ENCODE data around the gene GALNT2. TPM values are rescaled to one million over a fixed set of nuclear protein-coding genes. Genes with fewer than 3 reads are reported as not detected.

The GALNT2 gene
- total RNA-seq, 1 donor from 2014 or later = 72.2 TPM

DNA sequence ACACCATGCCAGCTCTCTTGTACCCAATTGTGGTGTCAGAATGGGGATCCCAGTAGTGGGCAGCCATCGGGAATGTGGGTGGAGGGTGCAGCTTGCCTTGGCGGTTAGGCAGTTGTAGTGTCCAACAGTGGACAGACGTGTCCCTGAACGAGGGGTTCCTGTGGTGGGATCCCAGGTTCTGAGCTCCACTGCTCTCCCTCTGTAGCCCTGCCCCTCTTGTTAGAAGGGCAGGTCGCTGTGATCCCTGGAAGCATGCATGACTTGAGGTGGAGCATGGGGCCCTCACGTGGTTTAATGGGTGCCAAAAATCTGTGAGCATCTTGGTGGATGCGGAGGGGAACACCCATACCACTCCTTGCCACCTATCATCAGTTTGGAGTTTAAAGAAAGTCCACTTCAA is 4.3 kb downstream of the GALNT2 start:
- DNase-seq (ENCODE audit: low spot score) = no peak

DNA sequence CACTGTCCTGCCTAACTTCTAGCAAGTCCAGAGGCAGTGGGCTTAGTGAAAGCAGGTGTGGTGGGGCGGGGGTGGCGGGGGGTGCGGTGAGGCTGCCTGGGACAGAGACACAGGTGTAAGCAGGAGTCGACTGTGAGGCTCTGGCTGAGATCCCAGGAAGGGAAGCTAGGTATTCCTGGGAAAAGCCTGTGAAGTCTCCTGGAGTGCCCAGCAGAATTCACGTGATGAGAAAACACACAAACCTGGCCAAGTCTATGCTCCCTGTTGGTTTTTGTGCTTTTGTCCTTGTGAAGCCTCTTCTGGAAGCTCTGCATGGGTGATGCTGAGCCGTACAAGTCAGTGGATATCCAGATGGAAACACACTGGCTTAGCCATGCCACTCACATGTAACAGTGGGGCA is 5.3 kb downstream of the GALNT2 start:
- DNase-seq (ENCODE audit: low spot score) = no peak

DNA sequence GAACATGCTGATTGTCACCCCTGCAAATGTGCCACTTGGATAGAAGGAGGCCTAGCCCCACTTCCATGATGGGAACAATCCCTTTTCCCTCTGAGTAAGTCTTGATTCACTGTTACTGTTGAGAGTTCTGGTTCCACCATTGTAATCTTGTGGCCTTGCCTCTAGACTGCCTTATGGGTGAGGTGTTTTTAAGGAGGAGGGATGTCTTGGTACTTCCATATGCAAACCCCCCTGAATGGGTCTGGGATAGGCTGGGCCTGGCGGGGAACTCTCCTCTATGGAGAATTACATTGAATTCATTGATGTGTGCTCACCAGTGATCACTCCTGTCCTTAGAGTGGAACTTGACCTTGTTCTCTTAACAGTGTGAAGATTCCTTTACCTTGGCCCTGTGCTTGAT is 5.8 kb downstream of the GALNT2 start:
- no peak for DNase-seq (ENCODE audit: low spot score)

DNA sequence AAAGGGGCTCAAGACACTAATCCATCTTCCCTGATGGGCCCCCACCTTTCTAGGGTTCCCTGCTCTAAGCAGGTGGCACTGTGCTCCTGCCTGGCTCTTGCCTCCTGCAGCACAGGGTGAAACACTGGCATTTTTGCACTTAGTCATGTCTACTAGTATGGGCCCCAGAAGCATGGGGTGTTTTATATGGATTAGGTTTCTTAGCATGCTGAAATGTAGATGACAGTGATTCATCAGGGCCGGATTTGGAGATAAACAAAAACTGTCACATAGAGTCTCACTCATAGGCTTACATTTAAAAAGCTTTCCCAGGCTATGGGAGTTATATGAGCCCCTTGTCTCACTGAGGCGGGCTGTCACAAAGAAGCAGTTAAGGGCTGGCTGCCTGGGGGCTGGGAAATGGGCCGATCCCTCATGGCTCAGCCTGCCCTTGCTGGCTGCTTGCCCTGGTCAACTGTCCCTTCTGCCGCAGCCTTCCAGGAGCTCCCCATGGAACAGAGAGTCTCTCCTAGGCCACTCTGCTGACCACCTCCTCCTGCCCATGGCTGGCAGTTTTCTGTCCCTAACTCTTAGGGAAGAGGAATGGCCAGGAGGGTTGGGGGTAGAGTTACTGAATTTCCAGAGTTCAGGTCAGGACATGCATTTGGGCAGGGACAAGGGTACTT is 6.5 kb downstream of the GALNT2 start:
- no peak for DNase-seq (ENCODE audit: low spot score)

DNA sequence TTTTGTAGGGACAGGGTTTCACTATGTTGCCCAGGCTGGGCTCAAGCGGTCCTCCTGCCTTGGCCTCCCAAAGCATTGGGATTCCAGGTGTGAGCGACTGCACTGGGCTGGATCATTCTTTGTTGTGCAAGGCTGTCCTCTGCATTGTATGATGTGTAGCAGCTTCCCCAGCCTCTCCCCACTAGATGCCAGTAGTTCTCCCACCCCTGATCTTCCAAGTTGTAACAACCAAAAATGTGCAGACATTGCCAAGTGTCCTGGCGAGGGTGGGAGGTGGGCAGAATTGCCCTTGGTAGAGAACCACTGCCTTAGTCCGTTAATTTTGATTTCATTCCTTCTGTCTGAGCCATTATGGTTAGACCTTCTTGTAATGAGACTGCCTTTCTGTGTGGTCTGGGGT is 7.2 kb downstream of the GALNT2 start:
- no peak for DNase-seq (ENCODE audit: low spot score)

DNA sequence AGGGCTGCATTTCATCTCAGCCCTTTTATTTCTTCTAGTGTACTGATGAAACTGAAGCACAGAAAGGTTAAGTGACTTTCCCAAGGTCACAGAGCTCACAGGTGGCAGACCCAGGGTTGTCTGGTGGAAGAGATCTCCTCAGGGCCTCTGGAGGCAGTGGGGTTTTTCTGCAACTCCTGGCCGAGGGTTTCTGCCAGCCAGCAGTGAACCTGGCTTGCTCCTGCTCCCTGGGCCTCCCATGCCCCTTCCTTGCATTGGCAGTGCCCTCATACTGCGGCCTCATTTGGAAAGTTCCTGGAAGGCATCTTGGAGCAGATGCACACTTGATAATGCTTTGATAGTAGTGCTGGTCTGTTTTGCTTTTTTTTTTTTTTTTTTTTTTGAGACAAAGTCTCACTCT is 7.7 kb downstream of the GALNT2 start:
- no peak for DNase-seq (ENCODE audit: low spot score)

DNA sequence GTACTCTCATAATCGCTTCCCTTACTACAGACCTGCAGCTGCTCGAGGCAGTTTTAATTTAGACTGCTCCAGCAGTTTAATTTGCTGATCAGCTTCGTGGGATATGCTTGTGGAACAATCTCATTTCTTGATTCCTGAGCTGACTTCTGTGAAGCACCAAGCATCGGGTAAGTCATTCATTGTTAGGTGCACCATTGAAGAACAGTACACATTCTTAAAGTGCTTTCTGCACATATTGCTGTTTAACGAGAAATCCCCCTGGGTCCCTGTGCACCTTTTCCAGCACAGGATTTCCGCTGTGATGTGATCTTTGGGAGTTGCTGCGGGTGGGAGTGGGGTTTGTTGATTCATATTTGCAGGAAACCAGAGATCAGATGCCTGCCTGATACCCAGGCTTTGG is 9.1 kb downstream of the GALNT2 start:
- no peak for DNase-seq (ENCODE audit: low spot score)

DNA sequence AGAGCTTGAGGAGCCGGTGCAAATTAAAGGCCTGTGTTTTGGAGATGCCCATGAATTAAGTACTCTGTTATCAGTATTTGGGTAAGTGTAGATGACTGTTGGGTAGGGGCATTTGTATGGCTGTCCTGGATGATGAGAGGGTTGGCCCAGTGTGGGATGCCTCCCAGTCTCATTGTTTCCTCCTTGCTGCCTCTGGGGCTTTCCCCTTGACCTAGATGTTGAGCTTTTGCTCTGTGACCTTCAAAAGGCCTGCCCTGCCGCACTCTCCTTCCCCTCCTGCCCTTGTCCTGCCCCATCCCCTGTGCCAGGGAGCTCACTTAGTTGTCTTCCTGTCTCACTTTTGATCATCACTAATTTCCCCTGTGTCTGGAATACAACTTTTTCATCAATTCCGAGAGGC is 10.0 kb downstream of the GALNT2 start:
- no peak for DNase-seq (ENCODE audit: low spot score)

DNA sequence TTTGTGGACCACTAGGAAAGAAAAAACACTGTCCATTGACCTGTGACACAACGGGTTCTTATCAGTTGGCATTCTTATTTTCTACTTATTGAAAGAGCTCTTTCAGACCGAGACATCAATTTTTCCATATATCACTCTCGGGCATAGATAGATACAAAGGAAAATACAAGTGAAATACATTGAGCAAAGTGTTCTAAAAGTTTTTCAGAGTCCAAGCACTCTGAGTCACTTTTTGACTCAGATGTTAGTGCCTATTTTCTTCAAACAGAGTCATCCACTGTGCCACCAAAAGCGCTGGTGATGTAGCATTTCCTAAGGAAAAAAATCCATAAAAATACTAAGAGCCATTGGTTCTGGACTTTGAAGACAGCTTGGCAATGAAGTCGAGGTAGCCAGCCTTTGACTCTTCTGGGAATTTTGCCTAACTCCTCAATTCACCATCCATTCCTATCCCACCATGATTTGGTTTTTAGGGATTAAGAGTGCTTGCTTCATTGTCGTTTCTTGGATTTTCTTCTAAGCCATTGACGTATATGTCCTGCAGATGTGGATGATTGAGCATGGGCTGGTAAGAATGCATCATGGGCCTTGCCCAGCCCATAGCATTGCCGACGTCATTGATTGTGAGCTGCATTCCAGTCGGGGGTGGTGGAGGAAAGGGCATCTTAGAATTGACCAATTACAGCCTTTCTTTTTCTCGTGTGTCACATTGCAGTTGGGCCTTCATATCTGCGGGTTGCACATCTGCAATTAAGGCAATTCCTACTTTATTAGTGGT is 10.6 kb downstream of the GALNT2 start:
- DNase-seq (ENCODE audit: low spot score) = no peak

DNA sequence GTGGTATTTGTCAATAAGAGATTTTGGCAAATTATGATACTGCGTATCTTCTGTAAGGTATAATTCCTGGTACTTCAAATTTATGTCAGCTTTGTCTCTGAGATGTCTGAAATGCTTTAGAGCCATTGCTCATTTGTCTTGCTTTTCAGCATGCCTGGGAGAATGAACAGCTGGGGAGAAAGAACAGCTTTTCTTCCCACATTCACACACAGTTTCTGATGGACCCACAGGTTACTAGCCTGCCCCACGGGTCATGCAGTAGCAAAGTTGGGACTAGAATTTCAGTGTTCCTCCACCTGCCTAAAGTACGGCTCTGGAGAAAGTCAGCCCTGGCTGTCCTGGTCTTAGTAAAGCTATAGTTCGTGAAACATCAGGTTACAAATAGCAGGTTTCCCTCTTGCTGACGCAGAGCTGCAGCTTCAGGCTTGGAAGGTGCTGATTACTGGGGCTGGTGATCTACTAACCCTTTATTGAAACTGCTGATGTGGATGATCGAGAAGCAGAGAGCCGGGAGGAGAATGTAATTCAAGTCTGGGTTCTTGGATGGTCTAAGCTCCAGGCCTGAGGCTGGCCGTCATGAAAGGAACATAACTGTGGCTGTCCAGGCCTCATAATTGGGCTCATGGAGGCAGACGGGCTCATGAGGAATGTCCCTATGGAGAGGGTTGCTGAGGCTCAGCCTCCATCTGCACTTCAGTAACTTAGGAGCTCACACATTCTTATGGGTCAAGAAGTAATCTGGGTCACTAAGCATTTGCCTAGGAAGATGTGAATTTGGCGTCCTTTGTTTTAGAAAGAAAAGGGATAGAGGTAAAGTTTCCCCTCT is 12.4 kb downstream of the GALNT2 start:
- no peak for DNase-seq (ENCODE audit: low spot score)

DNA sequence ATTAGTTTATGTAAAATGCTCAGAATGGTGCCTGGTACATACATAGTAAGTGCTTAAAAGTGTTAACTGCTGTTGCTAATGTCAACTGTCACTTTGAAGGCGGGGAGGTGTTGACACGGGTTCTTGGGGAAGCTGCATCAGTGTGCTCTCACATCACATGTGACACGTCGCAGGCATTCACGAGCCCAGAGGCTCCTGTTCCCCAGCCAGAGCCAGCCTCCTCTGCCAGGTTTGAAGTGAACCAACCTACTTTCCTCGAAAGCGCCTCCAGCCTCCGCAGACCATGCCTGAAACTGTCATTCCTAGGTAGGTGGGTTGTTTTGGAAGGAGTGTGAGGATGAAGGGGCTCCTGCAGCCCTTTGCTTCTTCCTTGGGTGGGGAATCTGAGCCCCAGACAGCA is 13.8 kb downstream of the GALNT2 start:
- no peak for DNase-seq (ENCODE audit: low spot score)

DNA sequence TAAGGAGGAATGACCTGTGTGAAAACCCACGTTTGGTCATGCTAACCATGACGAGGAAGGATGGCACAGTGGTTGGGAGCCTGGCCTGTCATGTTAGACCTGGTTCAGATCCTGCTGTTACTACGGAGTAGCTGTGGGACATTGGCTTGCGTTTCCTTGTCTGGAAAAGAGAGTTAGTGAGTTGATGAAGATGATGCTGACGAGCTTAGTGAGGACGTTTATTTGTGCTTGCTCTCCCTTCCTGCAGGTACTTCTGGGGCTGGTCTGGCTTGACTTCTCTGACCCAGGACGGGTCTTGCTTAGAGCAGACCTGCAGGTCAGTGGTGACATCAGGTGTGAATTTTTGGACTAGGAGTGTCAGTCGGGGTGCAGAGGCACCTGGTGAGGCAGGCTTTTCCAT is 14.7 kb downstream of the GALNT2 start:
- DNase-seq (ENCODE audit: low spot score) = no peak

DNA sequence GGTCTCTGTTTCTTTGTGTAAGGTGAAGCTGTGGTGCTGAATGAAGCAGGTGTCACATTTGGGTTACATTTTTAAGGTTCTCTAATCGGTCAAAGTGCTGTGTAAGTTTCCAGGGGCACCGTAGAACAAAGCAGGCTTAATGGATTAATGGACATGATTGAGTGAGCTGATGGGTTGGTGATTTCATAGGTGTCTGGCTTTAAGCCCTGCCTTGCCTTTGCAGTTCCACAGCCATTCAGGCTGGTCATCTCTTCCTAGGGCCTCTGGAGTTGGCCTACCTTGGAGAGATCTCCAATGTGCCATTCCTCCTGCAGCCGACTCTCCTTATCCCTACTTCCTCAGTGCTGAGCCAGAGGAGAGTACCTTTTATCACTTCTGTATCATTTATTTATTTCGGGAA is 15.2 kb downstream of the GALNT2 start:
- no peak for DNase-seq (ENCODE audit: low spot score)

DNA sequence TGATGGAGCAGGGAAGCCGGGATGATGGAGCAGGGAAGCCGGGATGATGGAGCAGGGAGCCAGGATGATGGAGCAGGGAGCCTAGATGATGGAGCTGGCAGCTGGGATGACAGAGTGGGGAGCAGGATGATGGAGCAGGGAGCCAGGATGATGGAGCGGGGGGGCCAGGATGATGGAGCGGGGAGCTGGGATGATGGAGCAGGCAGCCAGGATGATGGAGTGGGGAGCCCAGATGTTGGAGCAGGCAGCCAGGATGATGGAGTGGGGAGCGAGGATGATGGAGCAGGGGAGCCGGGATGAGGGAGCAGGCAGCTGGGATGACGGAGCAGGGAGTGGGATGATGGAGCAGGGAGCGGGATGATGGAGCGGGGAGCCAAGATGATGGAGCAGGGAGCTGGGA is 16.0 kb downstream of the GALNT2 start:
- no peak for DNase-seq (ENCODE audit: low spot score)

DNA sequence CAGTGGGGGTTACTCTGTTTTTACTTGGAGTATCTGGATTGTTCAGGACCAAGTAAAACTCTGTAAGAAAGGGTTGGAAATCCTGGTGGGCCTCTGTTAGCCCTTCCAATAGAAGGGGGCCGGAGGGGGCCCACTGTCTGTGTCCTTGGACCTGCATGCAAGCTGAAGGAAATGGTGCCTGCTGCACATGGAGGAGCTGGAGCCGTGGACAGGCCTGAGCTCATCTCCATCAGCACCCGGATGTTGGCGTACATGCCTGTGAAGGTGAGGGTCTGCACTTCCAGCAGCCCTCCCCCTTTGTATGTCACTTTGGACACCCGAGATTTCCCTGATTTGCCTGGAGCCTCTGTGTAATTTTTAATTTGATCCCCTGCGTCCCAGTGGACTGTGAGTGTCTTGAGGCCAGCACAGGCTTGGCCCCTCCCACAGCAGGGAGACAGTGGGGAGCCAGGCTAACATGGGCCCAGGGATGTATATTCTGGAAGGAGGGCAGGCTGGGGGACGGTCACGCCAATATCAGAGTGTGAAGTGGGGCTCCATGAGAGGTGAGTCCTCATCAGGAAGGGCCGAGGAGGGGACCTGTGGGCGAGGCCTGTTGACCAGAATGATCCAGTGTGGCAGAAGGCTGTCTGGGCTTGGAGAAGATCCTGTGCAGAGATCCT is 16.8 kb downstream of the GALNT2 start:
- no peak for DNase-seq (ENCODE audit: low spot score)

DNA sequence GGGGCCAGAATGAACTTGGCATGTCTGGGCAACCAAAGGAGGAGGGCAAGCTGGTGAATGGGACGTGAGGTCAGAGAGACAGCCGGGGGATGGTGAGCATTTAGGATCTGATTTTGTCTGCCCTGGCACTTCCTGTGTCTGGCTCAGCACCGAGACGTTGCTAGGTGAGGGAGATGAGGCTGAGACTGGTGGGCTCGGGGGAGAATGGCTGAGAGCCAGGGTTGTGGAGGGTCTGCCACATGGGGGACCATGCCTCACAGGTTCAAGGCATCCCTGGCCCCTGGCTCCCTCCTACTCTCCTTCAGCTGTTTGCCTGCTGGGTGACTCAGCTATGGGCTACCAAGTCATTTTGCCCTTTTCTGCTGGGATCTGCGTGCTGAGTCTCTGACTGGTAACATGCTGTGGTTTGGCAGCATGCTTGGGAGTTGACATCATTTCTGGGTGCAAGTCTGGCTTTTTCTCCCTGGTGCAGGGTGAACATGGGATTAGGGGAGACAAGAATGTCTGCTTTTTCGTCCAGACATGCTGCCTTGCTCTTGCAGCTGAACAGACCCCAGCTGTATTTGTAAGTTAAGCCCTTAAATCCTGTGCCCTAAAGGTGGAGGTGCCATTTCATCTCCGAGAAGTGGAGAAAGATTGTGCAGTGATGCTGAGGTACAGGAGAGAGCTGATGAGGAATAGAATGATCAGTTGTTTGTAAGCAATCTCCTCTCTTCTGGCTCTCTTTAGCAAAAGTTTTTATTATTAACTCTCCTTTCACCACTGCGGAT is 17.6 kb downstream of the GALNT2 start:
- DNase-seq (ENCODE audit: low spot score) = peak; percentile 63

DNA sequence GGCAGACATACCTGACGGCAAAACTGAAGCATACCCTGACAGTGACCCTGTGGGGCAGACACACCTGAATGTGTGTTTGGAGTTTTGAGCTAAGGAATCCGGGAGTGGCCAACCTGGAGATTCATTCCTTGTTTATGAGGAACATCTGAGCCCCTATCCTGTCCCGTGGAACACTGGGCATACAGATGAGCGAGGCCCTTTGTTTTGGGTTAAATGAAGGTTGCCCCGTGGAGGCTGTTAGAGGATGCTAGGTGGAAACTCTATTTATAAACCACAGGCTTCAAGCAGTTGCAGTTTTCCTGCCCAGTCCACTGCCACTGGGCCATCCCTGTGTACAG is 18.1 kb downstream of the GALNT2 start:
- DNase-seq (ENCODE audit: low spot score) = no peak

DNA sequence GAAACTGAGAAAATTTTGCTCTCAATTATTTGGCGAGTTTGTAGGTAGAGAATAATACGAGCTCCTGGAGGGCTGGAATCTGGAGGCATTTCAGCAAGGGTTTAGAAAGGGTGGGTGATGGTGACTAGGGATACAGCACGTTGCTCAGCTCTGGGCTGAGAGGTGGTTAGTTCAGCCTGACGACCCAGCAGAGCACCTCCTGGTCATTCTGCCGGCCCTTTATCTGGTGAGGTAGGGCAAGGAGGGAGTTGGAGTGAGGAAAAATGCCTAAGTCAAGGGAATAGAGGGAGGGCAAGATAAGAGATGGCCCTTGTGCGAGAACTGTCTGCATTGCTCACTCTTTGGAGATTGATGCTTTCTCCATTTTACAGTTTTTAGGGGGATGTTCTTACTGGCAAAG is 19.1 kb downstream of the GALNT2 start:
- DNase-seq (ENCODE audit: low spot score) = no peak

DNA sequence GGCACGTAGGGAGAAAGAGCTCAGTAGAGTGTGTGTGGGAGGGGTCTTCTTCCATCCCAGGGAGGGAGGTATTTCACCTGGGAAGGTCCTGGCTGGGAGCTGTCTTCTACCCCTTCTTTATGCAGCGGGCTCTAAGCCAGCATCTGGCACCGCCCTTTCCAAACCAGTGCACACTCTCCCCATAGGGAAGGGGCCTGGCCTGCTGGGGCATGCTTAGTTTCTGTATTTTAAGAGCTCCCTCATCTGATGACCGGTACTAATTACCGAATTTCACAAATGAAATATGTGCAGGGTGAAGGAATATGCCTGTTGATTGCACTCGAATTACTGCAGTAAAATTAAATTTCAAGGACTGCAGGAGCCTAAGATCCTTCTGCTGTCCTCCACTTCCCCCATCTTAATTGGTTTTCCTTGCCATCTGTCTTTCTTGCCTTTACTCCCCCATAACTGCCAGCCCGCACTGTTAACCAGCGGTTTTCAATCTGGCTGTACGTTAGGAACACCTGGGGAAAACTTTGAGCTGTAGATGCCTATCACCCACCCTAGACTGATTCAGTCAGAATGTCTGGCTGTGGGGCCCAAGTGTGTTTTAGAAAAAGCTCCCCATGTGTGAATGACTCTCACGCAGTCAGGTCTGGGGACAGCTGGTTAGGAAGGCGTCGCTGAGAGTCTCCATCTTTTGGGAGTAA is 20.1 kb downstream of the GALNT2 start:
- no peak for DNase-seq (ENCODE audit: low spot score)

DNA sequence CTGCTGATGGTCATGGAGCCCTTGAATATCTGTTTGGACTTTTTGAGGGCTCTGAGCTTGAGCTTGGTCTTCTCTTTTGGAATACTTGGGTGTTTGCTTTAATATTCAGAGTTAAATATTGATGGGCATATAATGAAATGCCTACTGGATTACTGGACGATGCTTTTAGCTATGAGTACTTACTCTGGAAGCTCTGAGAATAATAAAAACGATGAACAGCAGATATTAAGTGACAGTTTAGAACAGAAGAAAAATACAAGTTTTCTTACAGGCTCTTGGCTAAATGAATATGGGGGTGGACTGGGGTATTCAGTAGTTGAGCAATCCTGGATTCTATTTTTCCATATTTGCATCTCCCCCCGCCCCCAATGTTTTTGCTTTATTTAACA is 20.7 kb downstream of the GALNT2 start:
- no peak for DNase-seq (ENCODE audit: low spot score)

DNA sequence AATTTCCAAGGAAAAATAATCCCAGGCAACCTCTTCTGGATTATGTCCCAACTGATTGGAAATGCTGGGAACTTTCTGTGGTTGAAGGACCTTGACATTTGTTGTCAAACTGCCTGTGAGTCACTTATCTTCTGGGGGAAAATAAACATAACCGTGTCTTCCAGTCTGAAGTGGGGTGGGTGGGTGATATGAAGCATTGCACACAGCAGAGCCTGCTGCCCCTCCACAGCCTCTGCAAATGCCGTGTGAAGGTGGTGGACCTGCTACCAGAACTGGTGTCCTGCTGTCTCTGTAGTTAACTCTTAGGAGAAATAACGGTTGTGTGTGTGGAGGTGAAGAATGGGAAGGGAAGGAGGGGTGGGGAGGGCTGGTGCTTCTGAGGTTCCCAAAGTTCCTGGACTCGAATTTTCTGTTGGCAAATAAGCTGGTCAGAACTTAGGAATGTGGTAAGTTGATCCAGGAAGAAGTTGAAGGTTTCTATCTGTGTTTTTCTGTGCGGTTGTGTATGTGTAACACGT is 23.2 kb downstream of the GALNT2 start:
- DNase-seq (ENCODE audit: low spot score) = no peak
